HG03045 (cell line): ENCODE data around the gene RPS6KB2.

ENCODE experiments used
- ATAC-seq: cut with Tn5 transposase; IDR thresholded peaks from one replicate; pipeline ENCODE4 v1.9.1; 2021; ENCODE audit warnings: mild to moderate bottlenecking, moderate library complexity; ENCODE audit not compliant: unreplicated experiment

Gene RPS6KB2

GRCh38 chr11:67441098-67441563 lies 12.8 kb downstream of the RPS6KB2 start:
- ATAC-seq, result no peak

GRCh38 chr11:67441731-67442351 lies 13.5 kb downstream of the RPS6KB2 start:
- no peak for ATAC-seq

GRCh38 chr11:67442504-67443404 lies 14.5 kb downstream of the RPS6KB2 start:
- no peak for ATAC-seq

GRCh38 chr11:67445515-67445914 lies 17.2 kb downstream of the RPS6KB2 start:
- ATAC-seq, result no peak

DNA sequence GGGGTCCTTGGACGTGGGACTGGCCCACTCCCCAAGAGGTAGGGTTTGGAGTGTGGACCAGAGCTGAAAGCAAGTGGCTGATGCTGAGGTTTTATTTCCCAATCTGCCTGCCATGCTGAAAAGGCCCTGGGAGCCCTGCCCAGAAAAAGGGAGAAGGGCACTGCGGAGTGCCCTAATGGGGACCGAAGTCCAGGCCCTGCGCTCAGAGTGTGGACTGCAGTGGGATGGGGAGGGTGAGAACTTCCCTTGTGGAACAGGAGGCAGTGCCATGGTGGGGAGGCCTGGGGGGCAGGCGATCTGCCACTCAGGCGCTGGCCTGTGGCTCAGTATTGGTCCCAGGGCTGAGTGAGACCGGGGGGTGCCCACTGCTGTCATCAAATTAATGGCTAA lies 19.9 kb downstream of the RPS6KB2 start:
- ATAC-seq, result no peak

- ATAC-seq, result no peak
Measured at GRCh38 chr11:67449116-67449844, 21.0 kb downstream of the RPS6KB2 start.

GRCh38 chr11:67450796-67451657 lies 22.7 kb downstream of the RPS6KB2 start:
- no peak for ATAC-seq

GRCh38 chr11:67451658-67451976 lies 23.3 kb downstream of the RPS6KB2 start:
- no peak for ATAC-seq

DNA sequence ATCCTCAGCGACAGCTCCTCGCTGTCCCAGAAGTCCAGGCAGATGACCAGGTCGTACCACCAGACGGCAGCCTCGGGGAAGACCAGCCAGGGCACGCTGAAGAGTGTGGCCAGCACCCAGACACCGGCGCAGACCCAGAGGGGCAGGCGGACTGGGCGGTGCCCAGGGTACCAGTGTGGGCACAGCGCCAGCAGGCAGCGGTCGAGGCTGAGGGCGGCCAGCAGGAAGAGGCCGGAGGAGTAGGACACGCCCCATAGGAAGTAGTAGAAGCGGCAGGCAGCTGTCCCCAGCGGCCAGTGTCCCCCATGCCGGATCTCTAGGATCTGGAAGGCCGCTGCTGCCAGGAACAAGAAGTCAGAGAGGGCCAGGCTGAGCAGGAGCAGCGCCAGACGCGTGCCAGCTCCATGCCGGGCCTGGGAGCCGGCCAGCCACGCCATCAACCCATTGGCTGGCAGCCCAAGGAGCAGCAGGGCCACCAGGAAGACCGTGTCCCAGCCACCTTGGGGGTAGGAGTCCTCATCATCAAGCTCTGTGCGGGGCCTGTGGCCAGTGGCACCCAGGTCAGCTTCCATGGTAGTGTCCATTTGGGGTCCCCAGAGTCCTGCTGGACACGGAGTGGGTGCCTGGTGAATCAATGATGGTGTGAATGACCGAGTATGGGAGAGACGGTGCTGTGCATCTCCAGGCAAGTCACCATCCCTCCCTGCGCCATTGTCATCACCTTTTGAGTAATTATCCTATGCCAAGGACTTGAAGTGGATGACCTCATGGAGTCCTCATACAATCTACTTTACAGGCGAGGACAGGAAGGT lies 24.1 kb downstream of the RPS6KB2 start, which contains the start of gene GPR152:
Gene GPR152, minus strand, starts transcription at position 589 of the 812 bp plus-strand sequence. Its CDS starts 5 bp downstream, at position 584.
- ATAC-seq, result no peak

- no peak for ATAC-seq
Measured at GRCh38 chr11:67453816-67454732, 25.8 kb downstream of the RPS6KB2 start.

DNA sequence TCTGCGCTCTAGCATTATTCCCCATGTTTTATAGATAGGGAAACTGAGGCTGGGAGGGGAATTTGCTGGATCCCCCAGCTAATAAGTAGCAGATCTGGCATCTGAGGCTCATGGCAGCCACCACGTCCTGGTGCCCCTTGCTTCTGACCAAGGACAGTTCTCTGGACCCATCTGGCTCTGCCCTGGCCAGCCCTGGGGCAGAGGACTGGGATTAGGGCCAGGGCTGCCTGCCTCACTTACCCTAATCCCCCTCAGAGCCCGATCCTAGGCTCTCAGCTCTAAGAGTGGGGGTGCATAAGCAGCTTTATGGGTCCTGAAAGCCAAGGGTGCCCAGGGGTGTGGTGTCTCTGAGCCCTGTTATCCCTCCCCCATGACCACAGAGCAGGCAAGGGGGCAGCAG lies 26.8 kb downstream of the RPS6KB2 start, which contains the start of gene CABP4:
Gene CABP4, plus strand, starts transcription at position 301 of the 400 bp plus-strand sequence. Its CDS starts 70 bp downstream, at position 371.
- ATAC-seq, result no peak

DNA sequence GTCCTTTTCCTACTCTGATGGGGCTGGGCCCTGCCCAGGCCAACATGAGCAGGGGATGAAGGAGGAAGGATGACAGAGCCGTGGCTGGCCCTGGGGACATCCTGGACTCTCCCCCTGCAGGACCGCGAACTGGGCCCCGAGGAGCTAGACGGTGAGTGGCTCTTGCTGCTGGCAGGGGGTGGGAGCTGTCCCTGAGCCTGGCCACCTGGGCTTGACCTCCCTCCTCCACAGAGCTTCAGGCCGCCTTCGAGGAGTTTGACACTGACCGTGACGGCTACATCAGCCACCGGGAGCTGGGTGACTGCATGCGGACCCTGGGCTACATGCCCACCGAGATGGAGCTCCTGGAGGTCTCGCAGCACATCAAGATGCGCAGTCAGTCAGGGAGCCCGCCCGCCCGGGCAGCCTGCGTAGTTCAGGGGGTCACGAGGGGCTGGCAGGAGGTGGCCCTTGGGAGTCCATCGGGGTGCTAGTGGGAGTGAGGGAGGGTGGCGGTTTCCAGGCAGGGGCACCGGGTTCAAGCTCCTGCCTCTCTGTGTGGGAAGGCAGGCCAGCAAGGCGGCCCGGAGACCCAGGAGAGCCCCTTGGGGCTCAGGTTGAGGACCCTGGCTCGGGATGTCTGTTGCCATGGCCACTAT lies 27.9 kb downstream of the RPS6KB2 start:
- no peak for ATAC-seq

DNA sequence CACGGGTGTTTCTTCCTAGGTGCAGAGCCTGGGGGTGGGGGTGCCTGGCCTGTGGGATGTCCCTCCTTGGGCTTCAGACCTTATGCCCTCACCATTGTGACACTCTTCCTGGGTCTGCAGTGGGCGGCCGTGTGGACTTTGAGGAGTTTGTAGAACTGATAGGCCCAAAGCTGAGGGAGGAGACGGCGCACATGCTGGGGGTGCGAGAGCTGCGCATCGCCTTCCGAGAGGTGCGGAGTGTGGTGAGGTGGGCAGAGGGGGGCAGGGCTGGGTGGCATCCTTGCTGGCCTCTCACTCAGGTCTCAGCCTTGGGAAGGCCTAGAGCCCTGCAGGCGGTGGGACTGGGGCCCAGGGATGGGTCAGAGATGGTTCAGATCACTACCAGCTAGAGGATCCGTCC lies 29.2 kb downstream of the RPS6KB2 start:
- no peak for ATAC-seq

- ATAC-seq, result no peak
Measured at GRCh38 chr11:67458266-67458665, 30.0 kb downstream of the RPS6KB2 start.

DNA sequence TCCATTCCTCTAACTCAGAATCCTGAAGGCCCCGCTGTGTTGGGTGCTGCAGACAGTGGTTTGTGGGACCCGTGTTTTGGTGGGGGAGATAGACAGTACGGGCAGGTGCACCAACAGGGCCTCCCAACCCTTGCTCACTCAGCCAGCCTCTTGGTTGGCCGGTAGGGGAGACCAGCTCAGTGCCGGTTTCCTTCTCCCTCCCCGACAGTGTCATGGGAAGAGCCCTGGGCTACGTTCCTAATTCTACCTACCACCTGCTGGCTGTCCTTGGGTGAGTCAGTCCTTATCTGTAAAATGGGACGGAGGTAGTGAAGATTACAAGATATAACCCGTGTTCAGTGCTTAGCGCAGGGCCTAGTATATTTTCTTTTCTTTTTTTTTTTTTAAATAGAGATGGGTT lies 34.9 kb downstream of the RPS6KB2 start:
- ATAC-seq, result no peak

DNA sequence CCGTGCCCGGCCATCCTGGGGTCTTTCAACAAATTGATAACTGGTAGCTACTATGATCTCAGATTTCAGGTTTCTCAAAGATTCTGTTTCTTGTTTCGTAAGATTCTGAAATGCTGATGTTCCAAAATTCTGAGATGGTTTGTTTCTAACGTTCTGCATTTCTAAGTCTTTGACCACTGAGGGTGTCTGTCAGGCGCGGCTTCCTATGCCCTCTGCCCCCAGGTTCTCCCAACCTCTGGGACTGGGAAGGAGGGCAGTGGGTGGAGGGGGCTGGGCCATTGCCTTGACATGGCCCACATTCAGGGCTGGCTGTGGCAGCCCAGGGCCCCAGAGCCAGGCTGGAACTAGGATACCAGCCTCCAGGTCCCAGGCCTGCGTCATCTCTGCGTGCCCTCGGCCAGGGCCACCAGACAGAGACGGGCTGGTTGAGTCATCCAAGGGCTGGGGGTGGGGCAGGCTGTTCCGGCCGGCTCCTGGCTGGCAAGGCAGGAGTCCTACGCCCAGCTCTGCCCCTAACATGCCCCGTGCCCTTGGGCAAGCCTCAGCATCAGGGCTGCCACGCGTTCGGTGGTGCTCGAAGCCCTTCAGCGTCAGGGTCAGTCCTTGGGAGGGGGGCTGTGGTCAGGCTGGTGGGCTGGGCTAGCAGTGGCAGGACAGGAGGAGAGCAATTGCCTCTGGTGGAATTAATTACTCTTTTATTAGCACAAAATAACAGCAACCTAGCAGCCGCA lies 35.6 kb downstream of the RPS6KB2 start:
- ATAC-seq, result no peak

- ATAC-seq, result peak; percentile 45
Measured at GRCh38 chr11:67464411-67465188, 36.3 kb downstream of the RPS6KB2 start.
